ENCODE measurements around the gene SUSD4.

Gene SUSD4

DNA sequence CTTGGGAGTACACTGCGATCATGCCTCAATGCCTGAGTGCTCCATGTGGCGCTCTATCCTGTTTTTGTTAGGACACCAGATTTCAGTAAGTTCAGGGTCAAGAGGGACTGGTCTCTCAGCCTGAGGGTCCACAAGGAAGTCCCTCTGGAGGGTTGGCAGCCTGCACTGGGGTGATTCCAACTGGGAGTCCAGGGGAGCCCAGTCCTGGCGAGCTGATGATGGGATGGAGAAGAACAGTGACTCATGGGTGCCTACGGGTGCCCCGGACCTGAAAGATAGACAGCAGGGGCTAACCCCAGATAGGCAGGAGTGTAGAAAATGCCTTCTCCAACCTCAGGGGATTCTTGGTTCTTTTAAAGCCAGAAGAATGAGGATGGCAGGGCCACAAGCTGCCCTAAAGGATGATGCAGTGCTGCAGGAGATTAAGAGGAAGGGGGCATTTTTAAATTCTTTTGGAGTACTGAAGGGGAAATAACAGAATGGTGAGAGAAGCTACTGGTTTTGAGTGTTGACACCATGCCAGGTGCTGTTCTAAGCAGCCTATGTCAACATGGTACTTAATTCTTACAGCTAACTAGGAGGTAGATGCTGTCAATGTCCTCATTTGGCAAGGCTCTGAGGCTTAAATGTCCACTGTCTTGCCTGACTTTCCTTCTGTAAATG, 152.5 kb downstream of the SUSD4 start:
- no peaks in the 10 kb centered on the region for H3K36me3 ChIP-seq (ENCODE audit: insufficient read depth, low read length)
- no peaks in the 10 kb centered on the region for H3K9me3 ChIP-seq (ENCODE audit: control insufficient read depth, insufficient read depth, low read length)
- H3K9ac ChIP-seq (ENCODE audit: low read depth, low read length): no peak overlapping the region
- peaks cover 5% of the 10 kb centered on the region; the same call in 1 of the 2 replicates for H3K4me1 ChIP-seq (ENCODE audit: insufficient read depth, low read length)

DNA sequence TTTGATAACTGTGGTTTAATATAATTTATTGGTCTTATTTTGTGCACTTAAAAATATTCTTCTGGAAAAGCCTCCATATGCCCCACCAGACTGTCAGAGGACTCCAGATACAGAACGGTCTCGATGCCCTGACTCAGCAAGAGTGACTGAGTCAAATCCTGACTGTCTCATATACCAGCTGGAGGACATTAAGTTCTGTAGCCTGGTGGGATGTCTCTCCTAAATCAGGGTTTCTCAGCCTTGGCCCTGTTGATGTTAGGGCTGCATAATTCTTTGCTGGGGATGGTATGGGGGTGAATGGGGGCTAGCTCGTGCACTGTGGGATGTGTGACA, 153.2 kb downstream of the SUSD4 start:
- peaks cover 5% of the 10 kb centered on the region; the same call in 1 of the 2 replicates for H3K4me1 ChIP-seq (ENCODE audit: insufficient read depth, low read length)
- H3K36me3 ChIP-seq (ENCODE audit: insufficient read depth, low read length): no peaks in the 10 kb centered on the region
- H3K9me3 ChIP-seq (ENCODE audit: control insufficient read depth, insufficient read depth, low read length): no peaks in the 10 kb centered on the region
- H3K9ac ChIP-seq (ENCODE audit: low read depth, low read length): no peak overlapping the region

DNA sequence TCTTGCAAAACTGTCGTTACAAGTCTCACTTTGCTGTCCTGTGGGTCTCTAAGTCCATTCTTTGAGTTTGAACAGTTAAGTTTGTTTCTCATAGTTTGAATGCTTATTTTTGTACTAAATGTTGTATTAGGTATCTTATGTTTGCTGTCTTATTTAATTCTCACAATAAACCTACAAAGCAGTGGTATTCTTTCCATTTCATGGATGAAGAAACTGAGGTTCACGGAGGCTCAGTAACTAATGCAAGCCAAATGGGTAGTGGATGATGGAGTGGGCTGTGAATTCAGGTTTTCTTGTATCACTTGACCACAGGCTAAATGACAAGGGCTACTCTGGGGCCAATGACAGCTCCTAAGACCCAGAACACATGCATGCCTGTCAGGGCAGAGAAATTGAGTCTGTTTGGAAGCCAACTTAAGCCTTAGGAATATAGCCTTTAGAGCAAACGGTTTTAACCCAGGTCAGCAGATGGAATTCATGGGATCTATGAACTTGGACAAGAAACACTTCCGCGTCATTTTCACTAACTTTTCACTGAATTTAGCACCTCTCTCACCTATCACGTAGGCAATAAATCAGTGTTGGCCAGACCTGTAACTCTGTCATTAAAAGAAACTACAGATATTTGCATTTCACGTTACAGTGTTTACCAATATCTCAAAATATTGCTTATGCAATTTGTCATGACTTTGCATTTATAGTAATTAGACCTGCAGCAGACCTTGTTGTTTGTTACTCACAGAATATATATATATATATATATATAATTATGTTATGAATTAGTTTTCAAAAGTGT, 153.8 kb downstream of the SUSD4 start:
- Histone ChIP-seq H3K9me3 (ENCODE audit: control insufficient read depth, insufficient read depth, low read length) (no peaks in the 10 kb centered on the region), H3K36me3 (ENCODE audit: insufficient read depth, low read length) (no peaks in the 10 kb centered on the region), H3K4me1 (ENCODE audit: insufficient read depth, low read length) (peaks cover 5% of the 10 kb centered on the region; the same call in 1 of the 2 replicates), H3K9ac (ENCODE audit: low read depth, low read length) (no peak overlapping the region)

DNA sequence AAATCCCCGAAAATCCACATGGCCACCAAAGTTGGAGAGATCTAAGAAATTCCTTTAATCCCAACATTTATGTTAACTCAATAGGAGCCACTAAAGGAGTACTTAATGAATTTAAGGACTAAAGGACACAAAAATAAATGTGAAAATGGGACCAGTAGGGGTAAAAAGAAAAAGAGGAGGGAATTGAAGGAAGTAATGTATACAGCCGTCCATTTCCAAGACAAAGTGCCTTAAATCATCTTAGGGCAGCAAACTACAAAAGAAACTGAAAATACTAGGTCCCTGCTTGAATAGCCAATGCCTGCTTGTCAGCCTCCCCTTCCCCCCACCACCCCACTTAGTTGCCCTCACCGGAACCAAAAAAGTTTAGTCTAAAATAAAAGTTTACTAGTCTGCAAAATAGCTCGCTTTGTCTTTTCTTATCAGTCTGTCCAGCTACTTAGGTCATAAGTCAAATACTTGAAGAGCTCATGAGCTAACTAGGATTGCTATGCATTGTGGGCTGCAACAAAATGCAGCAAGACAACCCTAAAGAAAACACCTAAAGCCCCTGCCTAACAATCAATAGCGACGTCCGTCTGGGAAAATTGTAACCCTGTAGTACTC, 154.6 kb downstream of the SUSD4 start:
- Histone ChIP-seq H3K9ac (ENCODE audit: low read depth, low read length) (no peak overlapping the region), H3K4me1 (ENCODE audit: insufficient read depth, low read length) (peaks cover 5% of the 10 kb centered on the region; the same call in 1 of the 2 replicates), H3K36me3 (ENCODE audit: insufficient read depth, low read length) (no peaks in the 10 kb centered on the region), H3K9me3 (ENCODE audit: control insufficient read depth, insufficient read depth, low read length) (no peaks in the 10 kb centered on the region)

DNA sequence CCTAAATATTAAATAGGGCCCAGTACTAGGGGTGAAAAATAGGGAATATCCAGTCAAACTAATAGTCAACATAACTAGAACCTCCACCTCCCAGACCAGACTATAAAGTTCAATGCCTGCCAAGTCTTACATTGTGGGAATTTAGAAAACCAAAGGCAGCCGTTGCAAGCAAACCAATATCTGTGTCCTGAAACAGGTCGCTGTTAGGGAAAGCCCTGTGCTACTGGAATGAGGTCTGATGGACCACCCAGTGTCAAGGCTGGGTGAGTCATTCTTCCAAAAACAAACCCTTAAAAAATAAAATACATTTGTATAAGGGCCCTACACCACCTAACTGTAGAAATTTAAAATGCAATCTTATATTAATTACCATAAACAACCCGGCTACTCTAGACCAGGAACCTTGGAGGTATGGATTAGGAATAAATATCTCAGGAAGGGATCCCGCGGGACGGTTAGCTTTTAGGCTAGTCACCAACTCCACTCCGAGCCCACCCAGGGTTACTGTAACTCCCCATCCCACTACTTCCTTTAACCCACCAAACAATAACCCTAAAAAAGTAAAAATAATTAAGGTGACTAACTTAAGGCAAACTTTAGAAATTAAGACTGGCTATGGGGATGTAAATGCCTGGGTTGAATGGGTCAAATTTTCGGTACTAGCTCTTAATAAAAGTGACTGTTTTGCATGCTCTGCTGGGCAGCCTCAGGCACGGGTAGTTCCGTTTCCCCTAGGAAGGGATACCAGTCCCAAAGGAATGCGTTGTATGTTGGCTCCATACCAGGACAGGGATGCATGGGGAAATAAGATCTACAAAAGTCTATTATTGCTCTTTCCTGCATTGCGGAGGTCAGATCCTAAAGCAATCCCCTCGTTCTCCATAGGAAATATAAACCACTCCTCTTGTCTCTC, 155.6 kb downstream of the SUSD4 start:
- H3K9me3 ChIP-seq (ENCODE audit: control insufficient read depth, insufficient read depth, low read length): no peaks in the 10 kb centered on the region
- H3K4me1 ChIP-seq (ENCODE audit: insufficient read depth, low read length): peaks cover 5% of the 10 kb centered on the region; the same call in 1 of the 2 replicates
- H3K9ac ChIP-seq (ENCODE audit: low read depth, low read length): no peak overlapping the region
- H3K36me3 ChIP-seq (ENCODE audit: insufficient read depth, low read length): no peaks in the 10 kb centered on the region

DNA sequence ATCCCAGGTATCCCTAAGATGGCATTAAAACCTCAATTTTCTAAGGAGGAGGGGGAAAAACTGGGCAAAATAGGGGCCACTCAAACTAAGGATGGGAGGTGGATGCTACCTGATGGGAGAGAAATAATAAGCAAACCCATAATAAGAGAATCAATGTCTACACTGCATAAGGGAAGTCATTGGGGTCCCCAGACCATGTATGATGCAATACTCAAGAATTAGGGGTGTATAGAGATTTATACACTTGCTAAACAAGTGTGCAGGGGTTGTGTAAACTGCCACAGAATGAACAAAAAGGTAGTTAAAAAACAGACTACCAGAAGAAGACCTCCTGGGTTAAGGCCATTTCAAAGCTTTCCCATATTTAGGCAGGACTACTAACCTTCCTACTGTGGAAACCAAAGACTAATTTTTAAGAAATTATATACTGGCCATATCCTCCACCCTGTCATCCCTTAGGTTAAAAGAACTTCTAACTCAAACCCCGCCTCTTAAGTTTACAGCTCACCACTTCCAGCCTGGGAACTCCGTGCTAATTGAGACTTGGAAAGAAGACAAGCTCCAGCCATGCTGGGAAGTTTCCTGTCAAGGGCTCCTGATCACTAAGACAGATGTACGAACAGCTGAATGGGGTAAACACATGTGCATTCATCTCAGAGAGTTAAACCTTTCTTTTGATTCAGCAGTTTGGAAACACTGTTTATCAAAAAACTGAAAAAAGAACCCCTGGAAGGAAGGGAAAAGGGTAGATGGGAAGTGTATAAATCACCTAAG, 156.5 kb downstream of the SUSD4 start:
- H3K9ac ChIP-seq (ENCODE audit: low read depth, low read length): no peak overlapping the region
- H3K9me3 ChIP-seq (ENCODE audit: control insufficient read depth, insufficient read depth, low read length): no peaks in the 10 kb centered on the region
- no peaks in the 10 kb centered on the region for H3K36me3 ChIP-seq (ENCODE audit: insufficient read depth, low read length)
- H3K4me1 ChIP-seq (ENCODE audit: insufficient read depth, low read length): peaks cover 5% of the 10 kb centered on the region; the same call in 1 of the 2 replicates

DNA sequence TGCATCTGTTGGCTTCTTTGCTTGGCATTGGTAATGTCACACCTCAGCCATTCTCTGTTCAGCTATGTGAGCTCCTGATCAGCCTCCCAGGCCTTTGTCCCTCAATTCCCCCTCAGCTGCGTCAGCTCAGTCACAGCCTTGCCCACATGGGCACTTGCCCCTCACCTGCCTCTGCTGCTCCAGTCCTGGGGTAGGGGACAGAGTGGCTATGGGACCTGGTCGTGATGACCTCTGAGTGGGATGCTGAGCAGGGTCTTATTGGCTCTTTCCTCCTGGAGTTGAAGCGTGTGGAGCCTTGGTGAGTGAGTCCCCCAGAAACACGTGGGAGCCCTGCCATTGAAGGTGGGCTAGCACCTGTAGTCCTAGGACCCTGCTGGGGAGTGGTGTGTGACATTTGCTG, 159.6 kb downstream of the SUSD4 start:
- H3K36me3 ChIP-seq (ENCODE audit: insufficient read depth, low read length): no peaks in the 10 kb centered on the region
- no peaks in the 10 kb centered on the region; the same call in 1 of the 2 replicates for H3K9me3 ChIP-seq (ENCODE audit: control insufficient read depth, insufficient read depth, low read length)
- H3K4me1 ChIP-seq (ENCODE audit: insufficient read depth, low read length): peaks cover 5% of the 10 kb centered on the region; the same call in 1 of the 2 replicates
- no peak overlapping the region for H3K9ac ChIP-seq (ENCODE audit: low read depth, low read length)

DNA sequence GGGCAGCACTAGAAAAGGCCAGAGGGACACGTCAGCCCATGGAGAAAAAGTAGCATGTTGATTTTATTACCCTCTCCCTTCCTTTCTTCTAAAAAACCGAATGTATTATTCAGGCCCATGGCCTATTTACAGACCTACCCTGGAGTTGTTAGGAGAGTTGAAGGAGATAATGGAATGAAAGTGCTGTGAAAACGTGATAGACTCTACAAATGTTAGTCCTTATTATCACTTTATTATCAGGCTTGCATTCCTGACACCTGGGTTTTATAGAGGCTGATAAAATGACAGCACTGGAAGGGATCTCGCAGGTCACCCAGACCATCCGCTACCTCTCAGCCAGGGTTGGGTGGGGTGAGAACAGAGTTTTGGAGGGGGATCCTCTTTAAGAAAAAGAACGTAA, 160.3 kb downstream of the SUSD4 start:
- Histone ChIP-seq H3K9ac (ENCODE audit: low read depth, low read length) (no peak overlapping the region), H3K4me1 (ENCODE audit: insufficient read depth, low read length) (peaks cover 2% of the 10 kb centered on the region; the same call in 1 of the 2 replicates), H3K9me3 (ENCODE audit: control insufficient read depth, insufficient read depth, low read length) (no peaks in the 10 kb centered on the region; the same call in 1 of the 2 replicates), H3K36me3 (ENCODE audit: insufficient read depth, low read length) (no peaks in the 10 kb centered on the region)

DNA sequence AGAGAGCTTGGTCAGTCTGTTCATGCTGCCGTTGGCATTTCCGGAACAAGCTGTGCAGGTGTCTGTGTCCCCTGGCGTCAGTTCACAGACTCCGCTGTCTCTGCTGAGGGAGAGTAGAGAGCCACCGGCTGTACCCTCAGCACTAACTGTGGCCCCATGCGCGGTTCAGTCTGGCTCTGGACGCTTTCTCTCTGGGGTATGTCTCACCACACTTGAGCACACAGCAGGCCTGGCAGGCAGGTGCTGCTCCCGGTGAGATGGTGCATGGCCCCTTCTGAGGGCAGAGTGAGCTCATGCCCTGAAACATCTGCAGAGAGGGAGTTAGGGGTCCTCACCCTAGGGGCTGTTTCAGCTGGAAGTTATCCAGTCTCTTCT, 161.0 kb downstream of the SUSD4 start:
- no peaks in the 10 kb centered on the region for H3K4me1 ChIP-seq (ENCODE audit: insufficient read depth, low read length)
- no peak overlapping the region for H3K9ac ChIP-seq (ENCODE audit: low read depth, low read length)
- no peaks in the 10 kb centered on the region; the same call in 1 of the 2 replicates for H3K9me3 ChIP-seq (ENCODE audit: control insufficient read depth, insufficient read depth, low read length)
- H3K36me3 ChIP-seq (ENCODE audit: insufficient read depth, low read length): no peaks in the 10 kb centered on the region

DNA sequence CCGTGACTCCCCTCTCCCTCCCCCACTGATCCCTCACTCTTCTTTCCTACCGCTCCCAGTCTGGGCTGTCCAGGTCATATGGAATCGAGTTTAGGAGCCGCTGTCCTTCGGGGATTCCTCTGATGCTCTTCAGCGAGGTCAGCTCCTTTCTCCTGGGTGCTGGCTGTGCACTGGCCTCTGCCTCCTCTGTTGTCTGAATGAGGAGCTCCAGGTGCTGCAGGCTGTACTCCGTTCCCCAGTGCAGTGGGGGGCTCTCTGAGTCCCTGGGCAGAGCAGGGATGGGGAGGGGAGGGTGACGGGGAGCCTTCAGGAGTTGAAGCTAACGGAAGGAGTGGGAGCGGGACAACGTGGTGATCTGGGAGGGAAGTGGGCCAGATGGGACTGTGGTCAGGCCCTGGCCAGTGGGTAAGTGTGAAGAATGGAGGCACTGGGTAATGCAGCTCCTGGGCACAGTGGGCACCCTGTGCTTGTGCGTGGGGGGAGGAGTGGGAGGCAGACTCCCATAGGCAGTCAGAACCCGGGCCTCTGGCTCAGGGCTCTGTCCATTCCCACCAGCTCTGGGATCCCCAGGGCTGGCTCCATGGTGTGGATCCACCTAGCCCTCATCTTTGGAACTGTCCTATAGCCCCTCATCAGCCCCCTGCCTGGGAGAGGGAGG, 161.5 kb downstream of the SUSD4 start:
- no peaks in the 10 kb centered on the region; the same call in 1 of the 2 replicates for H3K9me3 ChIP-seq (ENCODE audit: control insufficient read depth, insufficient read depth, low read length)
- no peaks in the 10 kb centered on the region for H3K36me3 ChIP-seq (ENCODE audit: insufficient read depth, low read length)
- H3K4me1 ChIP-seq (ENCODE audit: insufficient read depth, low read length): no peaks in the 10 kb centered on the region
- H3K9ac ChIP-seq (ENCODE audit: low read depth, low read length): no peak overlapping the region

DNA sequence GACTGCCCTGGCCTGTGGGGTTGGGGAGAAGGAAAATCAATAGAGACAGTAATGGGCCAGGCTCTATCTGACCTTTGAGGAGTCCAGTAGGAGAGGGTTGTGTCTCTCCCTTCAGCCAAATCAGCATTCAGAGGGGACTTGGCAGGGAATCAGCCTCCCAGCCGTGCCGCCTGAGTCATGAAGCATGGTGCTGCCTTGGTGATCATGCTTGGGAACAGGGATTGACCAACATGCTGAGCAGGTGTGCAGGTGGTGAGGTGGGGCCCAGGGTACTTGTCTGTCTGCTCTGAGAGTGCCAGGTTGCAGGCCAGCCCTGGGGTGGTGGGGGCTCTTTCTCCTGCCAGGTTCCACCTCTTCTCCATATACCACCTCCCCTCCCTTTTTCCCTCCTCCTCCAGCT, 162.0 kb downstream of the SUSD4 start:
- no peak overlapping the region for H3K9ac ChIP-seq (ENCODE audit: low read depth, low read length)
- H3K9me3 ChIP-seq (ENCODE audit: control insufficient read depth, insufficient read depth, low read length): no peaks in the 10 kb centered on the region; the same call in 1 of the 2 replicates
- H3K36me3 ChIP-seq (ENCODE audit: insufficient read depth, low read length): no peaks in the 10 kb centered on the region
- no peaks in the 10 kb centered on the region for H3K4me1 ChIP-seq (ENCODE audit: insufficient read depth, low read length)

DNA sequence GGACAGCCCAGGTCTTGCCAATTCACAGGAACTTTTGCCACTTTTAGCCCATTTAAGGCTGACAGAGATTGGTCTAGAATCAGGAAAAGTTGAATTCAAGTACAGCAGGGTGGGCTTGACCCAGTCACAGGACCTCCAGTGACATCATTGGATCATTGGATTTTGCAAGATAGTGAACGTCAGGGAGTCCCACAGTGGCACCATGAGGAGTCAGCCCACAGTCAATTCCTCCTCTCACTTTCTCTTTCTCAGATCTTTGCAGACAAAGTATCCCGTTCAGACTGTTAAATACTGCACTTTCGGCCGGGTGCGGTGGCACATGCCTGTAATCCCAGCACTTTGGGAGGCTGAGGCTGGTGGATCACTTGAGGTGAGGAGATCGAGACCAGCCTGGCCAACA, 163.1 kb downstream of the SUSD4 start:
- H3K36me3 ChIP-seq (ENCODE audit: insufficient read depth, low read length): no peaks in the 10 kb centered on the region
- no peak overlapping the region for H3K9ac ChIP-seq (ENCODE audit: low read depth, low read length)
- H3K9me3 ChIP-seq (ENCODE audit: control insufficient read depth, insufficient read depth, low read length): no peaks in the 10 kb centered on the region; the same call in 1 of the 2 replicates
- no peaks in the 10 kb centered on the region for H3K4me1 ChIP-seq (ENCODE audit: insufficient read depth, low read length)

DNA sequence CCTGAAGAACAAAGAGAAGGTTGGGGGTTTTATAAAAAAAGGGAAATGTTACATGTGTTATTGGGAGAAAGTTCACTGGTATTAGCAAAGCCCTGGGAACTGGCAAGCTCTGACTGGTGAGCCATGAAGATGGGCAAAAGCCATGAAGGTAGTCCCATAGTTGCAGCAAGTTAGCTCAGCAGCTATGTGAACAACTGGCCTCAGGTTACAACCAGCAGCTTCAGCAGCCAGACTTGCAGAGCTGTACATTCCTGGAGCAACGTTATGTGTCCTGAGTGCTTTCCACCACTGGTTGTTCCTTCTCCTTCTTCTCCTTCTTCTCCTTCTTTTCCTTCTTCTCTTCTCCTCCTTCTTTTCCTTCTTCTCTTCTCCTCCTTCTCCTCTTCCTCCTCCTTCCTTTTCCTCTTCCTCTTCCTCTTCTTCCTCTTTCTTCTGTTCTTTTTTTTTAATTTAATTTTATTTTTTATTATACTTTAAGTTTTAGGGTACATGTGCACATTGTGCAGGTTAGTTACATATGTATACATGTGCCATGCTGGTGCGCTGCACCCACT, 164.8 kb downstream of the SUSD4 start:
- Histone ChIP-seq H3K9me3 (ENCODE audit: control insufficient read depth, insufficient read depth, low read length) (no peaks in the 10 kb centered on the region; the same call in 1 of the 2 replicates), H3K4me1 (ENCODE audit: insufficient read depth, low read length) (no peaks in the 10 kb centered on the region), H3K36me3 (ENCODE audit: insufficient read depth, low read length) (no peaks in the 10 kb centered on the region), H3K9ac (ENCODE audit: low read depth, low read length) (no peak overlapping the region)

All from ES-I3 (cell line).